Stimulated activated CD4-positive, alpha-beta T cell treated with anti-CD3 and anti-CD28 coated beads, Interleukin-15, amount 100 ng/mL, for 24 hours (primary cell): ENCODE measurements around the gene LIMS2.
A peak's percentile ranks its signal among the peaks of the same experiment; 100 is the strongest.

ENCODE experiments used
- DNase-seq: peaks from one replicate; pipeline ENCODE4 v3.0.0-alpha.2; 2020

LIMS2 gene

DNA sequence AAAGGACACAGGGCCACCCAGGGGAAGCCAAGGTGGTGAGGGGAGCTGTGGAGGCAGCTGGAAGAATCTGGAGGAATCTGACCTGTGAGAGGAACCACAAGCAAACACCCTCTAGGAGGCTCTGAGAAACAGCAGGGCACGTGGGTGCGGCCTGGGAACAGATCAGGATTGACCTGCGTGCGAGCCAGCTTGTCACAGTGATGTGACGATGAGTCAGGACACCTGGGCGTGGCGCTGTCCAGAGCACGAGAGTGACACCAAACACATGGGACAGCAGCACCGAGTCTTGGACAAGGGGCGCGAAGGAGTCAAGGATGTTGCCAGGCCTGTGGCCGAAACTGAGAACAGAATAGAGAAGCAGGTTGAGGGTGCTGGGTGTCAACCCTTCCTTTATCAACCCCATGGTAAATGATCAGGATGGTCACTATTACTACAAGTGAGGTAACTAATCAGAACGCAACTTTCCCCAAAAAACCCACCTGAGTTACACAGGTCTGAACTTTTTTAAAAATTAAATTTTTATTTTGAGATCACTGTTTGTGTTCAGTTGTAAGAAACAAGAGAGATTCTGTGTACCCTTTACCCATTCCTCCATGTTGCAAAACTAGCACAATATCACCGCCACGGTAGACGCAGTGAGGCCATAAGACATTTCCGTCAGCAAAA lies 25.3 kb upstream of the LIMS2 start:
- DNase-seq = peak; percentile 43

DNA sequence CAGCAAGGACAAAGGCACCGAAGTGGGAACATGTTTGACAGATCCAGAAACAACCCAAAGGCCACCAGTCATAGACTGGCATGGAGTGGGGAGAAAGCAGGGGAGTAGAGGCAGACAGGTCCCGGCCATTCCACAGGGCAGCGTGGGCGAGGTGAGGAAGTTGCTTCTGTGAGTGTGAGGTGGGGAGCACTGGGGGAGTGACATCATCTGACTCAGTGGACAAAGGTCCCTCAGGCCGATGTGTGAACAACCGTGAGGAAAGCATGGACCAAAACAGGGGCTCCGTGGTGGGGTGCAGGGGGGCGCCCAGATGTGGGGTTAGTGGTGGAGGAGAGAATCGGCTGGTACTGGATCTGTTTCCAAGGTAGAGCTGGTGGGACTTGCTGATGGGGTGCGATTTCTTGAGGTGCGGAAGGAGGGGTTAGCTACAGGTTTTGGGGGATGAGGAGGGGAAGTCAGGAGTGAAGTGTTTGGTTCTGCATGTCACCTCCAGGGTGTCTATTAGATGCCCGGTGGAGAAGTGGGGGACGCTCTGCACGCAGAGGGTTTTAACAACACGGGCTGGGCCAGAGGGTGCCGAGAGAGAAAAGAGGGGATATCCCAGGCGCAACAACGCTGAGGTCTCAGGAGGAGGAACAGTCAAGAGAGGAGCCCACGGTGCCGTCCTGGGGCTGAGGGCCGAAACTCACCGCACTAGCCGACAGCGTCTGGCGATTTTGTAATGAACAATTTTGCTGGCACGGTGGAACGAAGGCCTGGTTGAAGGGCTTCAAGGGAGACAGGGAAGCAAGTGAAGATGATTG lies 23.4 kb upstream of the LIMS2 start:
- DNase-seq = no peak

DNA sequence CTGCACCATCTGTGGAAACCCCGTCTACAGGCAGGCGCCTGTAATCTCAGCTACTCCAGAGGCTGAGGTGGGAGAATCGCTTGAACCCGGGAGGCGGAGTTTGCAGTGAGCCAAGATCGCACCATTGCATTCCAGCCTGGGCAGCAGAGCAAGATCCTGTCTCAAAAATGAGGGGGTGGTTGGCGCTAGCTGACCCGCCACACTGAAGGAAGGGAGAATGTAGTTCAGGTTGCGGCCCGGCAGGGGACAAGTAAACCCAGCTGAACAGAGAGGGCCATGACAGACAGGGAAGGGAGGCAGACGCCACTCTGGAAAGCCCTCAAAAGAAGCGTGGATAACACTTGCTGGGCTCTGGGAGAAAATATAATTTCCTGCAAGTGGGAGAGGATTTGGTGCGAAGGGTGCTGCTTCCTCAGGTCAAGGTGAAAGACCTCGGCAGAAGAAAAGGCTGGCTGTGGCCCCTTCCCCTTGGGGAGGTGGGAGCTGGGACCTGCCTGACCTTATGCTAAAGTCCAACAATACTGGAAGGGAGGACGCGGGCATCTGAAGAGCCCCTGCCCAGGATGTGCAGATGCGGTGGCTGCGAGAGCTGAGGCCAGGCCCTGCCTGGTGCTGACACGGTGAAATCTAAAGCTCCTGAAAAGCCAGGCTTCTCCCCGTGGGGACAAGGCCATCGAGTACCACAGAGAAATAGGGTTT lies 22.3 kb upstream of the LIMS2 start:
- no peak for DNase-seq

DNA sequence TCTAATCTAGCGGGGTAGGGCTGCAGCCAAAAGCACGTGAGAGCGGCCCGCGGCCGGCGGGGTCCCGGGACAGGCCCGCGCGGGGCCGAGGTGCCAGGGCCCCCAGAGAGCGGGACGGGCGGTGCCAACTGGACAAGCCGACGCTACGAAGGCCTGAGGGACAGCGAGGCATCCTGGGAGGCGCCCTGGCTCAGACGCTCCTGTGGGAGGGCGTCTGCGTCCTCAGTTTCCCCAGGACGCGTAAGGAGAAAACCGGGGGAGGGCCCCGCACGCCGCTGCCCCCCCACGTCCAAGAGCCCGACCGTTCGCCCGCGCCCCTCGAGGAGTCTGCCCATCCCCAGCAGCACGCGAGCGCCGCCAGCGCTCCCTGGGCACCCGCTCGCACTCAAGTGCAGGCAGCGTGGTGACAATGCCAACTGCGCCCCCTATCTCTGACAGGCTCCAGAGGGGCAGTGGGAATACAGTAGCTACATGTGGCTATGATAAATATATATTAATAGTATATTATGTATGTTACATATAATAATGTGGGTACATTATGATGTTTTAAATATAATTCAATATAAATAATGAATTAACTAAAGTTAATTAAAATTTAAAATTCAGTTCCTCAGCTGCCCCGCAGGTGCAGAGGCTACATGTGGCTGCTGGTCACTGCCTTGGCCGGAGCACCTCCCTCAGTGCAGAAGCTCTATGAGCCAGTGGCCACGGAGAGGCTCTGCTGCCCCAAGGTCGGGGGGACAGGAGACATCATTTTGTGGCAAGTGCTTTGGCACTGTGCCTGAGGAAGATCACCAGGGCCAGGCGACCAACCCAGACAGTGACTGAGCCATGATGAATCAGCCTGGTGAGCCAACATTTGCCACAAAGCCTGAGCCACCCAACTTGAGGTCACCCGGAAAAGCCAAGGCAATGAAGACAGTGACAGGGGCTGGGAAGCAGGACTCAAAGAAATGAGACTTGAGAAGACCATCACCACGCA lies 20.5 kb upstream of the LIMS2 start:
- DNase-seq = peak; percentile 72

DNA sequence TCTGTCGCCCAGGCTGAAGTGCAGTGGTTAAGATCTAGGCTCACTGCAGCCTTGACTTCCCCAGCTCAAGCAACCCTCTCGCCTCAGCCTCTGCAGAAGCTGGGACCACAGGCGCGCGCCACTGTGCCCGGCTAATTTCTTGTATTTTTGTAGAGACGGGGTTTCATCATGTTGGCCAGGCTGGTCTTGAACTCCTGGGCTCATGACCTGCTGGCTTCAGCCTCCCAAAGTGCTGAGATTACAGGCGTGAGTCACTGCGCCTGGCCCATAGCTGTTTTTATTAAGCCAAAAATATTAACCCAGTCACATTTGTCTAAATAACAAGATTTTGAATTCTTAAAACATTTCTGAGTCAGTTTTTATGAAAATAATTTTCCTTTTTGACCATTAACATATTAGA lies 19.7 kb upstream of the LIMS2 start:
- DNase-seq = no peak

DNA sequence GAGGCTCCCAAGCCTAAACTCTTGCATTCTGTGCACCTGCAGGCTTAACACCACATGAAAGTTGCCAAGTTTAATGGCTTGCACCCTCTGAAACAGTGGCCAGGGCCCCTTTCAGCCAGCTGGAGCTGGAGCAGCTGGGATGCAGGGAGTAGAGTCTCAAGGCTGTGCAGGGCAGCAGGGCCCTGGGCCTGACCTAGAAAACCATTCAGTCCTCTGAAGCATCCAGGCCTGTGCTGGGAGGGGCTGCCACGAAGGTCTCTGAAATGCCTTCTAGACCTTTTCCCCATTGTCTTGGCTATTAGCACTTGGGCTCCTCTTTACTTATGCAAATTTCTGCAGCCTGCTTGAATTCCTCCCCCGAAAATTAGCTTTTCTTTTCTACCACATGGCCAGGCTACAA lies 15.4 kb upstream of the LIMS2 start:
- DNase-seq = no peak

DNA sequence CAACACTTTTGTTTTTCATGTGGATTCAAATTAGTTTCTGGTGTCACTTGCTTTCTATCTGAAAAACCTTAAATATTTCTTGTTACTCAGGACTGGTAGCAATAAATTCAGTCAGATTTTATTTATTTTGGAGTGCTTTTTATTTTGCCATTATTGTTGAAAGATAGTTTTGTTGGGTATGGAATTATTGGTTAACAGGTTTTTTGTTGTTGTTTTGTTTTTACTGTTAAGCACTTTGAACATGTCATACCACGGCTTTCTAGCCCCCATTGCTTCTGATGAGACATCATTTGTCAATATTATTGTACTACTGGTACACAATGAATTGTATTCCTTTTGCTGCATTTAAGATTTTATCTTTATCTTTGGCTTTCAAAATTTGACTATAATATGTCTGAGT lies 13.1 kb upstream of the LIMS2 start:
- no peak for DNase-seq

DNA sequence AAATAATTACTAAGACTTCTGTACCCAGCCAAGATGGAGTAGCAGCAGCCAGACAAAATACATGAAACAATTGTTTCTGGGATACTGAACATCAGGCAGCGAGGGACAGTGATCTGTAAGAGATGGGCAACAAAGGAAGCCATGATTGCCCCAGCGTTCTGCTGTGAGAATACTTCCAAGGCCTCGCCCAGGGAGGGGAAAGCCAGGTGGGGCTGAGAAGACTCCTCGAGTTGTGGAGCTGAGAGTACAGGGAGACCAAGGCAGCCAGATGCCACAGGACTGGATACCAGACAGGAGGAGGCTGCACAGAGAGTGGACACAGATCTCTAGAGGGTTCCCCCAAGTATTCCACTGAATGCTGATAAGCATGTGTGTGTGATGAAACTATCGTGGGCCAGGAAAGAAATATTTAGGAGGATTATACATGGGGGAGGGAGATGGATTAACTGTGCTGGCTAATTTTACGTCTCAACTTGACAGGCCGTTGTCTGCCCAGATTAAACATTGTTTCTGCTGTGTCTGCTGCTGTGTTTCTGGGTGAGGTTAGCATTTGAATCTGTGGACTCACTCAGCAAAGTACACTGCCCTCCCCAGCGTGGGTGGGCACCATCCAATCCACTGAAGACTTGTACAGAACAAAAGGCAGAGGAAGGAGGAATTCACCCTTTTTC lies 10.2 kb upstream of the LIMS2 start:
- DNase-seq = no peak

DNA sequence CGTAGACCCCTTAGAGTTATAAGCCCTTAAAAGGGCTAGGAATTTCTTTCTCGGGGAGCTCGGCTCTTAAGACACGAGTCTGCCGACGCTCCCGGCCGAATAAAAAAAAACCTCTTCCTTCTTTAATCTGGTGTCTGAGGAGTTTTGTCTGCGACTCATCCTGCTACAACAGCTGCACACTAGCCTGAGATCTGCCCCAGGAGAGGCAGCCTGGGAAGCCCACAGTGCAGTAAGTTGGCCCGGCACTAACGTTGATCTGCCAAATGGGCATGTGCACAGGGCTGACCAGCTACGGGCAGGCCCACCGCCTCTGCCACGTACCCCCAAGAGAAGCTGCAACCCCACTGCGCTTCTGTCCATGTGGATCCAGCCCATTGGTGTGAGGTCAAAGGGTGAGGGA lies 8.4 kb upstream of the LIMS2 start:
- no peak for DNase-seq

DNA sequence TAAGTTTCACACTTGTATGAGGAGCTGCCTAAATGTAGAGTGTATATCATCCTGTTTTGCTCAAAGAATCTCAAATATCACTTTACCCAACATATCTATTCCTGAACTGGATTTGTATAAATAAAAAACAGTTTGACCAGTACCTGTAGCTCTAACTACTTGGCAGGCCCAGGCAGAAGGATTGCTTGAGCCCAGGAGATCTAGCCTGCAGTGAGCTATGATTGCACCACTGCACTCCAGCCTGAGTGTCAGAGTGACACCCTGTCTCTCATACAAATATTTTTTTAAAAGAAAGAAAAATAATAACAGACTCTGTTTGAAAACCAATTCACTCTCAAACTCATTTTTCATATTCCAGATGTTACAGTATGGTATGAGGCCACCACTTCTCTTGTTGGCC lies 7.7 kb upstream of the LIMS2 start:
- no peak for DNase-seq

DNA sequence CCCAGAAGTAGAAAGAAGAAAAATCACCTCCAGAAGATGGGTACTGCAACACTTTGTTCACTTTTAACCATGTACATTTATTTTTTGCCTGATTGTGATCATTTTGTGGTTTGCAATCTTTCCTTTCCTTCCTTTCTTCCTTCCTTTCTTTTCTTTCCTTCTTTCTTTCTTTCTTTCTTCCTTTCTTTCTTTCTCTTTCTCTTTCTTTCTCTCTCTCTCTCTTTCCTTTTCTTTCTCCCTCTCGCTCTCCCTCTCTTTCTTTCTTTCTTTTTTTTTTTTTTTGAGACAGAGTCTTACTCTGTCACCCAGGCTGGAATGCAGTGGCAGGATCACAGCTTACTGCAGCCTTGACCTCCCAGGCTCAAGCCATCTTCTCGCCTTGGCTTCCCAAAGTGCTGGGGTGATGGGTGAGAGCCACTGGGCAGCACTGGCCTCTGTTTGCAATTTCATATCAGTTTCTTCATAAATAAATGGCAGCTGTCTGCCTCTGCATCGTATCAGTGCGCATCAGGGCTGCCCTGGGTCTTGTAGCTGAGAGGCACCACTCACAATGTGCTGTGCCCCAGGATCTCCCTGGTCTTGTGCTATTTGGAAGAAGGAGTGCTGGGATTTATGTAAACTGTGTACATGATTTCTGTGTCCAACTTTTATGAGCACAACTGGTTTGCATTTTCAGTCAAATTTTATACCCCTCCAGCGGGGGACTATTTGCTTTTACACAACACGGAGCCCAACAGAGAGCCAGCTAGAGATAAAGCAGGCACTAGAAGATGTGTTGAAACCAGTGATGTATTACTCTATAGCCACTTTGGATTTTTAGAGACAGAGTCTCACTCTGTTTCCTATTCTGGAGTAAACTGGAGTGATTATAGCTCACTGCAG lies 6.9 kb upstream of the LIMS2 start:
- no peak for DNase-seq

DNA sequence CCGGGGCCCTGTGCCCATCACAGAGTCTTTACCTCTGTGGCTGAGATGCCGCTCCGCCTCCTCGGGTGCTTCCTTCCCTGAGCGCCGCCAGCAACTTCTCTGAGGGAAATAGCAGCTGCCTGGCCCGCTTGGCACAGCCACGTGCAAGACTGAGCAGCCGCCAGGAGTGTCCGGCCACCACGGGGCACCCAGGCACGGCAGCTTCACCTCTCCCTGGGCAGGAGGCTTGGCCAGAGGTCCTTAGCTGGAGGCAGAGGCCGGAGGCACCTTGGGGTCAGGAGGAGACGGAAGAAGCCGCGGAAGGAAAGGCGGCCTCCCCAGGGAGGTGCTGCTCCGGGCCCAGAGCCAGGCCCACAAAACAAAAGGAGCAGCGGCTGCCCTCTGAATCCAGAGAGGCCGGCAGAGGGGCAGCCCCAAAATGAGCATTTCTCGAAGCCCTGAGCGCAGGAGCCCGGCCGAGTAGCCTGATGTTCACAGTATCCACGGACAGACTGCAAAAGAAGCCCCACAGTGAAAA lies 6.0 kb upstream of the LIMS2 start:
- no peak for DNase-seq

DNA sequence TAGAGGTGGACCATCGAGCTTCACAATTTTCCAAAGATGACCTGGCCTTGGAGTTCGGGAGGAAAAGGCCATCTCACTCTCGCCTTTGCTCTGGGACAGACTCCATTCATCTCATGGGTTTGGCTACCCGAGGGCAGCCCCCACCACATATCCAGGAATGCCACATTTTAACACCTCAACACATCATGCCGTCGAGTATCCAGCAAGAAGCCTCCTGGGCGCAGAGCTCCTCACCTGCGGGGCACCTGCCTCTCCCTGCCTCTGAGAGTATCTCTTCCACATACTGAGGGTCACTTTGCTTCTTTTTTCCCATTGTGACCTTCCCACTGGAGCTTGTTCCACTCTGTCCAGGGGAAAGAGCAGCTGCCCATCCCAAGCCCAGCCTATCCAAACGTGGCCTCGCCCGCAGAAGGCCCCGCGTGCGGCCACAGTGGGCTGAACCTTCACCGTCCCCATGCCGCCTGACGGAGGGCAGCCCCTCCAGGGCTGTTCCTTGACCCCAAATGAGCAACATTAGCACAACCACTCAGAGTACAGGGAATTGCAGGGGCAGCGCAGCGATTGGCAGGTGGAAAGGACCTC lies 5.5 kb upstream of the LIMS2 start:
- DNase-seq = no peak

DNA sequence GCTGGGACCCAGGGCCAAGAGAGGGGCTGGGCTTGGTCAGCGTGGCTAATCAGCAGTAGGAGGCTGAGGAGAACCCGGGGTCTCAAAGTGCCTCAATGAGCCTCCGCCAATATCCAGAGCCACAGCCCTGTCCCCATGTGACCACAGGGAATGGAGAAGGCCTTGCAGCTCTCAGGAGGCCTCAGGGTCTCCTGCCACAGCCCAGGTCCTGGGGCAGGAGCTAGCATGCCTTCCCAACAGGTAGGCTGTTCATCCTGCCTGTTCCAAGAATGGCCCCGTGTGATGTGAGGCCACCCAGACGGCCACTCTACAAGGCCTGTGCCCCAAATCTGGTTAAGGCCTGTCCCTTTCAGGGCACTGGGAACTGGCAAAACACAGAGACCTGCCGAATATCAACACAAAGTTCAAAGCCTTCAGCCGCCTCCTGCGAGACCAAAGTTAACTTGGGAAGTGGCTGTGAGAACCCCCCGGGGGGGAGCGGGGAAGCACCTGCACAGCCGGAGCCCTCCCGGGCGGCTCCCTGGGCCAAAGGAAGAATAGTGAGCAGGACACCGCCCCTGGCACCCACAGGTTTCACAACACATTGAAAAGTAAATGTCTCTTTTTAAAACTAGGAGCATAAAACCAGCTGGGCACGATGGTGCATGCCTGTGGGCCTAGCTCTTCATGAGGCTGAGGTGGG lies 4.5 kb upstream of the LIMS2 start:
- DNase-seq = no peak

DNA sequence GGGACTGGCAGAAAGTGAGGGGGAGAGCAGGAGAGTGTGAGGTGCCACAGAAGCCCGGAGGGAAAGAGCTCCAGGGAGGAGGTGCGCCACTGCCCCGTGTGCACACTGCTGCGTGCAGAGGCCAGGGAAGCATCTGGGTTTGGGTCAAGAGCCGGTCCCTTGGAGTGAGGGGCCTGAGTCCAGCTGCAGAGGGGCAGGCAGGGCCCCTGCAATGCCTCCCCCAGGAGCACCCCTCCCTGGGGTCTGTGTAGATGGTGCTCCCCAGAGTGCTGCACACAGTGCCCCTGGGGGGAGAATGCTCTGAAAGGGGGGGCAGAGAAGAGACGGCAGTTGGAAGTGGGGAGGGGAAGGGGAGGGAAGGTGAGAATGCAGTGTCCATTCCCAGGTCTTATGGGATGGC lies 3.7 kb upstream of the LIMS2 start:
- no peak for DNase-seq

DNA sequence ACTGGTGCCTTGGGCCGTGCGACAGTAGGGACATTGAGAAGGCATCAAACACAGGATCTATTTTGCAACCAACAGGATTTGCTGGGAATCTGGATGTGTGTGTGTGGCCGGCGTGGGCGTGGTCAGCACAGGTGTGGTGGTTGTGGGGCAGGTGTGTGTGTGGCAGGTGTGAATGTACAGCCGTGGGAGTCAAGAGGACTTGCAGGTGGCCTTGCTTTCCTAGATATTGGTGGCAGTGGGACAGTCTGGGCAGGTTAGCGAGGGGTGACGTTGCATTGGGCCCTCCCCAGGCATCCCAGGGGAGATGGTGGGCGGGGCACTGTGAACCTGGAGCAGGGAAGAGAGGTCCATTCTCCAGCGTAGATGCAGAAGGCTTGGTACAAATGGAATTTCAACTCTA lies 3.2 kb upstream of the LIMS2 start:
- DNase-seq = no peak

DNA sequence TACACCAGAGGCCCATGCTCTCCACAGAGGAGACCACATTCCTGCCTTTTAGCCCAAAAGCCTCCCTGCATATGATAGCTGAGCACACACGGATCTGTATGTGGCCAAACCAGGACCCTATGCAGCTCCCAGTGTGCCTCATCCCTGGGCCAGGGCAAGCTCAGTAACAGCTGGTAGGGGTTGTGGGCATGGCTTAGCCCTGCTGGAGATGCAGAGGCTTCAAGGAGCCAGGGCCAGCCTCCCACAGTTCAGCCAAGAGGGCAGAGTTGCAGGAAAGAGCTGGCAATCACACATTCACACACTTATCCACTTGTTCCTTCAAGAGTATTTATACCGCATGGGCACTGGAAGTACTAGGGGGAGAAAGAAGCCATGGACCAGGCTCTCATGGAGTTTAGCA lies 1.6 kb upstream of the LIMS2 start:
- no peak for DNase-seq

DNA sequence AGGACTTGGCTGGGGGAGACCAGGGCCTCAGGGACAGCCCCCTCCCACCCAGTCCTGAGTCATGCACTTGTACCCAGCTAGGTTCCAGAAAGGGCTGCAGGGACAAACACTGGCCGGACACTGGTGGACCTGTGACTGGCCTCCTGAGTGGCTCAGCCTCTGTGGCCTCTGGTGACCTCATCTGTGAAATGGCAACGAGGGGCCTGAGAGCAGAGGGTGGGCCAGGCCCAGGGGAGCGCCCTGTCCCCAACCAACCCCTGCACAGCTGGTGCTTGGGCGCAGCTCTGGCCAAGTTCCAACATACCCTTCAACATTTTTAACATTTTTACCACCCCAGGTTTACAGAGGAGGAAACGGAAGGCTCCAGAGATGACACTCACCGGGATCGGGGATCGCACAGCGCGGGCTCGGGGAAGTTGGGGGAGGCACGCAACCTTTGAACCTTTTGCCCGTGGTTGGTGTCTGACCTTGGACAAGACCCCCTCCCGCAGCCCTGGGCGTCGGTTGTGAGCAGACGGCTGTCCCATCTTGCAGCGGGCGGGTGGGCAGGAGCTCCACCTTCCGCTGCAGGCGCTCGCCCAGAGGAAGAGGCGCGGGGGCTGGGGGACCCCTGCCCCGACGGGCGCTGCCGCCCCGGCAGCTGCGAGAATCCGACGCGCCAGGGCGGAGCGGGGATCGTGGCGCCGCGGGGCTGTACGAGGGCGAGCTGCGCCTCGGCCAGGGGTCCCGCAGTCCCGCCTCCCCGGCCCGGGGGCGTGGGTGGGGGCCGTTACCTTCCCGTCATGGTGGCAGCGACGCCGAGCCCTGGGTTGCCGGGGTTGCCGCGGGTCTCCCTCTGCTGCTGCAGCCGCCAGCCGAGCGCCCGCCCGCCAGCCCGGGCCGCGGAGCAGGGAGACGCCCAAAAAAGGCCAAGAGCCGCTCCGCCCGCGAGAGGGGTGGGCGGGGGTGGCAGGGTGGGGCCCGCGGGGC lies 805 bp downstream of the LIMS2 start:
- DNase-seq = peak; percentile 50
